Nephron progenitor cell (in vitro differentiated cells): Measurements from ENCODE around the gene GFAP.
A peak's percentile ranks its signal among the peaks of the same experiment; 100 is the strongest.

Experiments
- DNase-seq: peaks from one replicate; pipeline ENCODE4 v3.0.0; 2021
- H3K27ac Mint-ChIP-seq: 2 replicates; pipeline ENCODE4 v1.8.0; 2021; ENCODE audit warnings: mild to moderate bottlenecking, moderate library complexity, mixed read lengths
- H3K27me3 Mint-ChIP-seq: 2 replicates; pipeline ENCODE4 v1.8.0; 2021; ENCODE audit warnings: mild to moderate bottlenecking, low read depth, mixed read lengths; ENCODE audit not compliant: poor library complexity
- H3K36me3 Mint-ChIP-seq: 2 replicates; pipeline ENCODE4 v1.8.0; 2021; ENCODE audit warnings: low read depth, mixed read lengths
- H3K4me1 Mint-ChIP-seq: 2 replicates; pipeline ENCODE4 v1.8.0; 2021; ENCODE audit warnings: mixed read lengths
- H3K4me3 Mint-ChIP-seq: 2 replicates; pipeline ENCODE4 v1.8.0; 2021; ENCODE audit warnings: mild to moderate bottlenecking, moderate library complexity, mixed read lengths
- H3K9me3 Mint-ChIP-seq: 2 replicates; pipeline ENCODE4 v1.8.0; 2021; ENCODE audit warnings: mild to moderate bottlenecking, moderate library complexity, mixed read lengths
- CTCF ChIP-seq: fragments of 200-600 bp; sonication (generic); IDR thresholded peaks from 2 replicates; pipeline ENCODE4 v1.5.0; 2021; ENCODE audit warnings: antibody characterized with exemption

Gene GFAP

GRCh38 chr17:44903012-44903685, 12.2 kb downstream of the GFAP start:
- Mint-ChIP-seq H3K27ac (no peak overlapping the region), H3K27me3 (peaks cover 3% of the 10 kb centered on the region), H3K4me1 (peaks cover 38% of the 10 kb centered on the region), H3K36me3 (no peaks in the 10 kb centered on the region), H3K4me3 (no peak overlapping the region), H3K9me3 (no peaks in the 10 kb centered on the region)
- DNase-seq = no peak
- no peak for TF ChIP-seq CTCF

GRCh38 chr17:44902135-44902760, 13.1 kb downstream of the GFAP start:
- TF ChIP-seq CTCF = no peak
- Mint-ChIP-seq H3K4me1 (peaks cover 39% of the 10 kb centered on the region), H3K27me3 (peaks cover 3% of the 10 kb centered on the region), H3K36me3 (no peaks in the 10 kb centered on the region), H3K27ac (no peak overlapping the region), H3K9me3 (no peaks in the 10 kb centered on the region), H3K4me3 (no peak overlapping the region)
- no peak for DNase-seq

GRCh38 chr17:44901411-44901921, 13.8 kb downstream of the GFAP start:
- Mint-ChIP-seq H3K27me3 (peaks cover 3% of the 10 kb centered on the region), H3K36me3 (no peaks in the 10 kb centered on the region), H3K4me1 (peaks cover 38% of the 10 kb centered on the region), H3K9me3 (no peaks in the 10 kb centered on the region), H3K4me3 (no peak overlapping the region), H3K27ac (no peak overlapping the region)
- TF ChIP-seq CTCF = no peak
- no peak for DNase-seq

GRCh38 chr17:44900894-44901293, 14.4 kb downstream of the GFAP start:
- H3K9me3 Mint-ChIP-seq = no peaks in the 10 kb centered on the region
- peaks cover 3% of the 10 kb centered on the region for H3K27me3 Mint-ChIP-seq
- H3K4me1 Mint-ChIP-seq = peaks cover 33% of the 10 kb centered on the region
- H3K27ac Mint-ChIP-seq = no peak overlapping the region
- no peak for TF ChIP-seq CTCF
- no peak for DNase-seq
- no peak overlapping the region for H3K4me3 Mint-ChIP-seq
- peaks cover 5% of the 10 kb centered on the region for H3K36me3 Mint-ChIP-seq

GRCh38 chr17:44899074-44899782, 16.1 kb downstream of the GFAP start, which contains the start of gene EFTUD2:
TSS of gene EFTUD2 (minus strand) at chr17:44899445. CDS start at chr17:44894521, 4,924 bp downstream.
- H3K27ac Mint-ChIP-seq = peak within 1 kb of the TSS; percentile 100
- peaks cover 17% of the 10 kb centered on the region for H3K36me3 Mint-ChIP-seq
- peak within 1 kb of the TSS; percentile 90 for H3K4me3 Mint-ChIP-seq
- H3K27me3 Mint-ChIP-seq = peaks cover 3% of the 10 kb centered on the region
- H3K4me1 Mint-ChIP-seq = peaks cover 32% of the 10 kb centered on the region
- no peak for TF ChIP-seq CTCF
- DNase-seq = peak; percentile 90
- no peaks in the 10 kb centered on the region for H3K9me3 Mint-ChIP-seq
